Stimulated activated CD4-positive, alpha-beta T cell treated with anti-CD3 and anti-CD28 coated beads, Interleukin-1b, Interleukin-23, amount 100 ng/mL, for 48 hours (primary cell): ENCODE data around the gene RIMKLB.
"Not testable (repeated sequence)": the region's sequence is repeated elsewhere in the genome, so short reads cannot be mapped to it uniquely, and the experiment has no call there.

Experiments
- DNase-seq: peaks from one replicate; pipeline ENCODE4 v3.0.0-alpha.2; 2020

The RIMKLB gene

DNA sequence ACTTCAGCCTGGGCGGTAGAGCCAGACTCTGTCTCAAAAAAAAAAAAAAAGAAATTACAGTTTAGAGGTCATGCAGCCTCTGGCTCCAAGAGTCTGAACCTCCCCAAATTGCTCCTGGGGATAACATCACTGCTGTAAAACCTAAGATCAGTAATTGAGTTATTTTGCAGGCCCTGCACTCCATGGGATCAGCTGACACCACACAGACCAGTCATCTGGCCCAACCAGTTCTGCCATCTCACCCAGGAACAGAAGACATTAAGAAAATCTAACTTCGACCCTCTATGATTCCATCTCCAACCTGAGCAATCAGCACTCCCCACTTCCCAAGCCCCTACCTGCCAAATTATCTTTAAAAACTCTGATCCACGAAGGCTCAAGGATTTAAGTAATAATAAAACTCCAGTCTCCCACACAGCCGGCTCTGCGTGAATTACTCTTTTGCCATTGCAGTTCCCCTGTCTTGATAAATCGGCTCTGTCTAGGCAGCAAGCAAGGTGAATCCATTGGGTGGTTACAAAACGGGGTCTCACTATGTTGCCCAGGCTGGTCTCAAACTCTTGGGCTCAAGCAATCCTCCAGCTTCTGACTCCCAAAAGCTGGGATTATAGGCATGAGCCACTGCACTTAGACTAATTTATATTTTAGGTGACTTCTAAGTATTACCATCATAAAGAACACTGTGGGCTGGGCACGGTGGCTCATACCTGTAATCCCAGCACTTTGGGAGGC is 123.1 kb downstream of the RIMKLB start:
- DNase-seq: not testable (repeated sequence)

DNA sequence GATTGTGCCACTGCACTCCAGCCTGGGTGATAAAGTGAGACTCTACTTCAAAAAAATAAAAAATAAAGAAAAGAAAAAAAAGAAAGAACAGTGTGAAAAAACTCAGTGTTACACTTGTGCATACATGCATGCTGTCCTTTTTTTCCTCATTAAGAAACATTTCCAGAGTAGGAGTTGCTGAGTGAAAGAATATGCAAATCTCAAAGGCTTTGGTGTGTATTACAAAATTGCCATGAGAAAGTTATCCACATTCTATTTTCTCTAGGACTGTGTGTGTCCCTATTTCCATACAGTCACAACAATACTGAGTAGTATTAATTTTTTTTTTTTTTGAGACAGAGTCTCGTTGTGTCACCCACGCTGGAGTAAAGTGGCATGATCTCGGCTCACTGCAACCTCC is 123.8 kb downstream of the RIMKLB start:
- DNase-seq: no peak

DNA sequence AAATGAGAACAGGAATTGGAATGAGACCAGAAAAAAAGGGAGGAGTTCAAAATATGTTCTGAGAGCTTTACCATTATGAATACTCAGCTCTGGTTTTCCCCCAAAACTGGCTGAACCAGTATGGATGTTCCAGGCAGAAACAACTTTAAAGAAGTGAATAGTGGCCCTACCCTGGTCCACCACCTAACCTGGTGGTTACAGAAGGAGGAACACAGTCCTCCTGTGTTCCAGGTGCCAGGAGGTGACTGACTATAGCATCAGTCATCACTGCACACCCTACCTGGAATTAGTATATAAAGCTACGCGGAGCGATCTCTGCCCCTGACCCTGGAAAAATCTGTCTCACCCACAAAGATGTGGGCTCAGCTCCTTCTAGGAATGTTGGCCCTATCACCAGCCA is 124.5 kb downstream of the RIMKLB start, which contains the start of gene A2ML1:
TSS of gene A2ML1 (plus strand) at position 324 of the 400 bp plus-strand sequence. CDS start at position 355, 31 bp downstream.
- no peak for DNase-seq

DNA sequence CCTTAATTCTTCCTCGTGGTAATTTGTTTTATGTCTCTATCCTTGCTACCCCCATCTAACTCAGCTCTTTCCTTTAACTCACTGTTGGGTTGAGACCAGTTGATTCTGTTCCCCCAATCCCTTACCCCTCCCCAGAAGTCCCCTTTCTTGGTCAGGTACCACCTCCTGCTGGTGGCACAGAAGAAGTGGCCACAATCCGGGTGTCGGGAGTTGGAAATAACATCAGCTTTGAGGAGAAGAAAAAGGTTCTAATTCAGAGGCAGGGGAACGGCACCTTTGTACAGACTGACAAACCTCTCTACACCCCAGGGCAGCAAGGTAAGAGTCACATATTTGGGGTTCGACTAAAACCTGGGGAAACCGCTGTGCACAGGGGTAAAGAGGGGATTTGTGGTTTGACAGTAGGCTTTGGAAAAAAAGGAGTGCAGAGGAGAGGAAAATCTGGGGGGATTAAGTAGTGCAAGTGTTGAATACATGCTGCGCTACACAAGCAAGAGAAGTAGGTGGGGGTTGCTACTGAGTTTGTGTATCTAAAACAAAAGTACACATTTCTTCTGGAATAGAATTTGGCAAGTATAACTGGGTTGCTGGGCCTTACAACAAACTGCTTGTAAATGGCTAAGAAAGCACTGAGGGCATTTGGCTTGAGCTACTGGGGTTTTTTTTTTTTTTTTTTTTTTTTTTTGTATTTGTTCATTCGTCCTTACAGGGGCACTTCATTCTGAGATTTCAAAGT is 125.9 kb downstream of the RIMKLB start:
- no peak for DNase-seq

DNA sequence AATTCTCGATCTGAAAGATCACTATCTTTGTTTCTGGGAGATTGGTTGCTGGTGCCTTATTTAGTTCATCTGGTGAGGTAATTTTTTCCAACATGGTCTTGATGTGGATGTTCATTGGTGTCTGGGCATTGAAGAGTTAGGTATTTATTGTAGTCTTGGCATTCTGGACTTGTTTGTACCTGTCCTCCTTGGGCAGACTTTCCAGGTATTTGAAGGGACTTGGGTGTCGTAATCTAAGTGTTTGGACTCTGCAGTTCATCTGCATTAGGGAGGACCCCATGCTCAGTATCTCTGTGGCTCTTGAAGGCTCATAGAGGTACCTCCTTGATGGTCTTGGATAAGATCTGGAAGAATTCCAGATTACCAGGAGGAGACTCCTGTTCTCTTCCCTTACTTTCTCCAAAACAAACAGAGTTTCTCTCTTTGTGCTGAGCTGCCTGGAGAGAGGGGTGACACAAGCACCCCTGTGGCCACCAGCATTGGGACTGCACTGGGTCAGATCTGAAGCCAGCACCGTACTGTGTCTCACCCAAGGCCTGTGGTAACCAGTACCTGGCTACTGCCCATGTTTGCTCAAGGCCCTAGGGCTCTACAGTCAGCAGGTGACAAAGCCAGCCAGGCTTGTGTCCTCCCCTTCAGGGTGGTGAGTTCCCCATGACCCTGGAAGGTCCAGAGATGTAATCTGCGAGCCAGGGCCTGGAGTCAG is 129.9 kb downstream of the RIMKLB start:
- no peak for DNase-seq

DNA sequence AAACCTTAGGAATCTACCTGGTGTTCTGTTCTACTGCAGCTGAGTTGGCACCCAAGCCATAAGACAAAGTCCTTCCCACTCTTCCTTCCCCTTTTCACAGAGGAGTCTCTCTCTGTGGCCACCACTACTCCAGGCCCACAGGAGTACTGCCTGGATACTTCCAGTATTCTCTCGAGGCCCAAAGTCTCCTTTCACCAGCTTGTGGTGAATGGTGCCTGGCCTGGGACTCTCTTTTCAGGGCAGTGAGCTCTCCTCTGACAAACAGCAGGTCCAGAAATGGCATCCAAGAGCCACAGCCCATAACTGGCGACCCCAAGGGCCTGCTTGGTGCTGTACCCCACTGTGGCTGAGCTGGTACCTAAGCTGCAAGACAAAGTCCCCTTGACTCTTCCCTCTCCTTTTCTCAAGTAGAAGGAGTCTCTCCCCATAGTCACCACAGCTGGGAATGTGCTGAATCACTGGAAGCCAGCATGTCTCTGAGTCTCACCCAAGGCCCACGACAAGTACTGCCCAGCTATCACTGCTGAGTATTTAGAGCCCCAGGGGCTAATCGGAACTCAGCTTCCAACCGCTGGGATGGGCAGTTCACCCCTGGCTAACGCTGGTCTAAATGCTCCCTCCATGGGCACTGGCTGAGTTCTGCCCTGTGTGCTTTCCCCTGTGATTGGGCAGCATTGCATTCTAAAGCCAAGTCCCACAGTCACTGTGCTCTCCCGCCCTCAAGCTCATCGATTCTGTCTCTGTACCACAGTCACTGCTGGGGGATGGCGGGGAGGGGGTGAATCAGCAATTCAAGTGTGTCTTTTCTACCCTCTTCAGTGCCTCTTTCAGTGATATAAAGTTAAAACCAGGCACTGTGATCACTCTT is 130.7 kb downstream of the RIMKLB start:
- no peak for DNase-seq

DNA sequence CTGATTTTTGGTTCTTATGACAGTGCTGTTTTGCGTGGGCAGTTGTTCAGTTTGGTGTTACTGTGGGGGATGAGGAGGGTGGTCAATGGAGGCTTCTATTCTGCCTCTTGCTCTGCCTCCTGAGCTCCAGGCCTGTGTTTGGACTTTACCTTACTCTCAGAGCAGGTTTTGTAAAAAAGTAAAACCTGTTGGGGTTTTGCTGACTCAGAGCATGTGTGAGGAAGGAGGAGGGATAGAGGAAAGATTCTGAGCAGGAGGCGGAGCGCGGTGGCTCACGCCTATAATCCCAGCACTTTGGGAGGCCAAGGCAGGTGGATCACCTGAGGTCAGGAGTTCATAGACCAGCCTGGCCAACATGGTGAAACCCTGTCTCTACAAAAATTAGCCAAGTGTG is 131.3 kb downstream of the RIMKLB start:
- no peak for DNase-seq

DNA sequence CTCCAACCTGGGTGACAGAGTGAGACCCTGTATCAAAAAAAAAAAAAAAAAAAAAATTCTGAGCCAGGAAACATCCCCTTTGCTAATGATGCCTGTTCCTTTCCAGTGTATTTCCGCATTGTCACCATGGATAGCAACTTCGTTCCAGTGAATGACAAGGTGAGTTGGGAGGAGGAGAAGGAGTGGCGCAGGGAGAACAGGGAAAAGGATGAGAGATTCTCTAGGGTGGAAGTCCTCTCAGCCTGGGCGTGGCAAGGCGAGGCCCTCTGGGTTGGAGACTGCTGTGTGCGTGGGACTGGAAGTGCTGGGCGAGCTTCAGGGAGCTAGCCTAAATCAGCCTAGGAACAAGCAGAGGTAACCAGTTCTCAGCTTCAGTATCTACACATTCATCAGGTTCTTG is 131.8 kb downstream of the RIMKLB start:
- DNase-seq: no peak

DNA sequence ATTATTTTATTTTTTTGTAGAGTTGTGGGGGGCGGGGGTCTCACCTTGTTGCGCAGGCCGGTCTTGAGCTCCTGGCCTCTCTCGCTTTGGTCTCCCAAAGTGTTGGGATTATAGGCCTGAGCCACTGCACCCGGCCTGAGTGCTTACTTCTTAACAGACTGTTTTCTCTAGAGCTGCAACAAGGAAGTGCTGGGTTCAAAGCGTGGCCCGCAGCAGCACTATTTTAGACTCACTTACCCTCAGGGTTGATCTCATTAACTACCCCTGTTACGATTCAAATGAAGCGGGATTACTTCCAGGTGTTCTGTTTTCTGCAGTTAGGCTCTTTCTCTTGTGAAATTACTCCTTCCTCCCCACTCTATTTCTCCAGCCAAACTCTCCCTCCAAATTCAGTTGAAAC is 133.3 kb downstream of the RIMKLB start:
- no peak for DNase-seq

DNA sequence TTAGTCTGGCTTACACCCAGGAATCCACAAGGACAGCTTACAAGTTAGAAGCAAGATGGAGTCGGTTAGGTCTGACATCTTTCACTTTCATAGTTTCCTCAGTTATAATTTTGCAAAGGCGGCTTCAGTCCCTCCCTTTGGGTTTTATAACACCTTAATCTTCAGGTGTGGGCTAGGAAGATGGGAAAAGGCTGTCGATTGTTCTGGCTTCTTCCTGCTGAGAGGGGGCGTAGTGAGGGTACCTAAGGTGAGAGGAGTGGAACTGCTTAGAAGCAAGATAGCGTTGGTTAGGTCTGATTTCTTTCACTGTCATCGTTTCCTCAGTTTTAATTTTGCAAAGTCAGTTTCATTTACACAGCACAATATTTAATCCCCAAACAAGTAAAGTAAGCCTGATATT is 134.7 kb downstream of the RIMKLB start:
- DNase-seq: no peak
